Activated T-helper 1 cell treated with anti-CD3 and anti-CD28 coated beads, Interleukin-12 subunit alpha, Interleukin-12 subunit beta, Interleukin-2, Interleukin-4 antibody, amounts not matched to agents 30 ng/mL and 10 ng/mL and 1 ng/mL, durations not matched to agents 14 hours and 24 hours and 36 hours (primary cell): ENCODE results near the gene PLK5. TPM values are rescaled to one million over a fixed set of nuclear protein-coding genes. Genes with fewer than 3 reads are reported as not detected.

Source experiments
- DNase-seq: peaks from one replicate; pipeline ENCODE4 v3.0.0; 2021; ENCODE audit warnings: low spot score
- H3K27ac Mint-ChIP-seq: one replicate; pipeline ENCODE4 v1.8.0; 2021; ENCODE audit warnings: mild to moderate bottlenecking, mixed read lengths
- H3K27me3 Mint-ChIP-seq: one replicate; pipeline ENCODE4 v1.8.0; 2022; ENCODE audit warnings: mild to moderate bottlenecking, moderate library complexity, mixed read lengths; ENCODE audit not compliant: insufficient read depth
- H3K36me3 Mint-ChIP-seq: one replicate; pipeline ENCODE4 v1.8.0; 2021; ENCODE audit warnings: low read depth, mixed read lengths
- H3K4me1 Mint-ChIP-seq: one replicate; pipeline ENCODE4 v1.8.0; 2021; ENCODE audit warnings: low read depth, mixed read lengths
- H3K4me3 Mint-ChIP-seq: one replicate; pipeline ENCODE4 v1.8.0; 2021; ENCODE audit warnings: mild to moderate bottlenecking, moderate library complexity, mixed read lengths
- H3K9me3 Mint-ChIP-seq: one replicate; pipeline ENCODE4 v1.8.0; 2021; ENCODE audit warnings: mixed read lengths
- intact Hi-C: fragments of 100-400 bp; cut with micrococcal nuclease; formaldehyde crosslinking; loops from one replicate; pipeline ENCODE4 v1.15.1; 2024
- total RNA-seq: library from RNA; stranded (reverse); gene quantifications from 2 replicates; pipeline ENCODE4 v1.2.3, GENCODE V29; 2022

Gene PLK5
- total RNA-seq, 1 donor from 2014 or later = not detected

GRCh38 chr19:1577090-1577928 lies 53.4 kb downstream of the PLK5 start:
- H3K4me1 Mint-ChIP-seq = no peaks in the 10 kb centered on the region
- H3K36me3 Mint-ChIP-seq = peaks cover 14% of the 10 kb centered on the region
- intact Hi-C loops = no loop called here
- no peaks in the 10 kb centered on the region for H3K9me3 Mint-ChIP-seq
- DNase-seq = no peak
- H3K27me3 Mint-ChIP-seq = no peaks in the 10 kb centered on the region
- H3K4me3 Mint-ChIP-seq = no peak overlapping the region
- no peak overlapping the region for H3K27ac Mint-ChIP-seq

GRCh38 chr19:1577929-1578618 lies 54.2 kb downstream of the PLK5 start:
- H3K27ac Mint-ChIP-seq = no peak overlapping the region
- intact Hi-C loops = no loop called here
- no peaks in the 10 kb centered on the region for H3K9me3 Mint-ChIP-seq

GRCh38 chr19:1579222-1579621 lies 55.3 kb downstream of the PLK5 start:
- Mint-ChIP-seq H3K4me1 (no peaks in the 10 kb centered on the region), H3K4me3 (no peak overlapping the region), H3K36me3 (peaks cover 14% of the 10 kb centered on the region), H3K9me3 (no peaks in the 10 kb centered on the region), H3K27me3 (no peaks in the 10 kb centered on the region), H3K27ac (no peak overlapping the region)
- DNase-seq = no peak
- intact Hi-C loops = no loop called here

More at GRCh38 chr19:1577929-1578618, 54.2 kb downstream of the PLK5 start:
- Mint-ChIP-seq H3K27me3 (no peaks in the 10 kb centered on the region), H3K36me3 (peaks cover 14% of the 10 kb centered on the region), H3K4me3 (no peak overlapping the region), H3K4me1 (no peaks in the 10 kb centered on the region)
- DNase-seq = no peak

GRCh38 chr19:1580382-1580781 lies 56.5 kb downstream of the PLK5 start:
- Mint-ChIP-seq H3K27me3 (no peaks in the 10 kb centered on the region), H3K9me3 (no peaks in the 10 kb centered on the region), H3K4me1 (no peaks in the 10 kb centered on the region), H3K36me3 (peaks cover 20% of the 10 kb centered on the region), H3K27ac (no peak overlapping the region), H3K4me3 (no peak overlapping the region)
- intact Hi-C loops = no loop called here
- no peak for DNase-seq

- no peak for DNase-seq
- Mint-ChIP-seq H3K4me1 (peaks cover 1% of the 10 kb centered on the region), H3K9me3 (no peaks in the 10 kb centered on the region), H3K4me3 (no peak overlapping the region), H3K27me3 (no peaks in the 10 kb centered on the region), H3K27ac (no peak overlapping the region), H3K36me3 (peaks cover 19% of the 10 kb centered on the region)
- intact Hi-C loops = no loop called here
These were observed 57.1 kb downstream of the PLK5 start for GRCh38 chr19:1580957-1581356.

- intact Hi-C loops = no loop called here
- Mint-ChIP-seq H3K27ac (no peak overlapping the region), H3K36me3 (peaks cover 19% of the 10 kb centered on the region), H3K4me1 (peaks cover 4% of the 10 kb centered on the region), H3K4me3 (no peak overlapping the region), H3K27me3 (no peaks in the 10 kb centered on the region), H3K9me3 (no peaks in the 10 kb centered on the region)
- no peak for DNase-seq
These were observed 58.3 kb downstream of the PLK5 start for GRCh38 chr19:1582201-1582600.

- Mint-ChIP-seq H3K36me3 (peaks cover 18% of the 10 kb centered on the region), H3K4me1 (peaks cover 6% of the 10 kb centered on the region), H3K27ac (no peak overlapping the region), H3K27me3 (no peaks in the 10 kb centered on the region), H3K4me3 (no peak overlapping the region), H3K9me3 (no peaks in the 10 kb centered on the region)
- DNase-seq = no peak
- intact Hi-C loops = no loop called here
These were observed 60.8 kb downstream of the PLK5 start for GRCh38 chr19:1584500-1585242.

GRCh38 chr19:1585243-1585580 lies 61.3 kb downstream of the PLK5 start:
- no peak overlapping the region for H3K4me3 Mint-ChIP-seq
- no peaks in the 10 kb centered on the region for H3K27me3 Mint-ChIP-seq
- H3K4me1 Mint-ChIP-seq = peaks cover 11% of the 10 kb centered on the region
- H3K27ac Mint-ChIP-seq = no peak overlapping the region
- no peaks in the 10 kb centered on the region for H3K9me3 Mint-ChIP-seq
- DNase-seq = no peak
- H3K36me3 Mint-ChIP-seq = peaks cover 17% of the 10 kb centered on the region
- intact Hi-C loops = no loop called here

Other genes with a start within 250 kb of the PLK5 start
- gene FAM174C, start 248.5 kb upstream of the PLK5 start, total RNA-seq = 119 and 128 TPM in 2 replicates
- not detected in 2 replicates for gene EFNA2, start 238.2 kb upstream of the PLK5 start, total RNA-seq
- 97.9 and 98.8 TPM in 2 replicates for gene NDUFS7, start 140.2 kb upstream of the PLK5 start, total RNA-seq
- 21.7 and 22.3 TPM in 2 replicates for gene GAMT, start 122.5 kb upstream of the PLK5 start, total RNA-seq
- gene DAZAP1, start 116.5 kb upstream of the PLK5 start, total RNA-seq = 301 and 304 TPM in 2 replicates
- gene RPS15, start 85.7 kb upstream of the PLK5 start, total RNA-seq = 1,387 and 1,455 TPM in 2 replicates
- 0.16 and 0.17 TPM in 2 replicates for gene APC2, start 74.0 kb upstream of the PLK5 start, total RNA-seq
- 37.1 and 38.5 TPM in 2 replicates for gene C19orf25, start 44.9 kb upstream of the PLK5 start, total RNA-seq
- 0.26 and 1.5 TPM in 2 replicates for gene PCSK4, start 33.7 kb upstream of the PLK5 start, total RNA-seq
- gene REEP6, start 32.9 kb upstream of the PLK5 start, total RNA-seq = 1.4 TPM in 2 replicates
- gene ADAMTSL5, start 11.1 kb upstream of the PLK5 start, total RNA-seq = 3.6 and 7.0 TPM in 2 replicates
- gene MEX3D, start 44.2 kb downstream of the PLK5 start, total RNA-seq = 14.6 and 15.0 TPM in 2 replicates
- 136 and 139 TPM in 2 replicates for gene MBD3, start 68.8 kb downstream of the PLK5 start, total RNA-seq
- 171 and 176 TPM in 2 replicates for gene UQCR11, start 81.4 kb downstream of the PLK5 start, total RNA-seq
- gene TCF3, start 128.5 kb downstream of the PLK5 start, total RNA-seq = 163 and 172 TPM in 2 replicates
- gene ONECUT3, start 229.4 kb downstream of the PLK5 start, total RNA-seq = not detected in 2 replicates